ENCODE measurements around the gene CCDC124. TPM values are rescaled to one million over a fixed set of nuclear protein-coding genes. Genes with fewer than 3 reads are reported as not detected.
"Not testable (repeated sequence)": the region's sequence is repeated elsewhere in the genome, so short reads cannot be mapped to it uniquely, and the experiment has no call there.

CCDC124 gene
- total RNA-seq, 2 experiments from 2014 or later = 107 to 118 TPM

DNA sequence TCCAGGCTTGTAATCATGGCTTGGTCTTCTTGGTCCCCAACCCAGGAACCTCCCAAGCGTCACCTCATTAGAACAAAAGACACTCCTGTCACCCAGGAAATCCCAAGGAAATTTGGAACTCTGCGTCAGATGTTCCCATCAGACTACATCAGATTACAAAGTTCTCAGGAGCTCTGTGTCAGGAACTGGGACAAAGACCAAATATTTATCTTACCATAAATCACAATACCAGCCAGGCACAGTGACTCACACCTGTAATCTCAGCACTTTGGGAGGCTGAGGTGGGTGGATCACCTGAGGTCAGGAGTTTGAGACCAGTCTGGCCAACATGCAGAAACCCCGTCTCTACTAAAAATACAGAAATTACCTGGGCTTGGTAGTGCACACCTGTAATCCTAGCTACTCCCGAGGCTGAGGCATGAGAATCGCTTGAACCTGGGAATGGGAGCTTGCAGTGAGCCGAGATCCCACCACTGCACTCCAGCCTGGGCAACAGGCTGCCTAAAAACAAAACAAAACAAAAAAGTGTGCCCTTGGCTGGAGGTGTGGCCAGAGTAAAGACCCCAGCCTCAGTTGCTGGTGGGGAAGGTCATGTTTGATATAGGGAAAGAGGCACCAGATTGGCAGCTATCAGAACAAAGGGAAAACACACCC, 16.7 kb upstream of the CCDC124 start:
- Mint-ChIP-seq H3K36me3 (ENCODE audit: low read depth) (no peaks in the 10 kb centered on the region), H3K27me3 (ENCODE audit: low read depth) (no peaks in the 10 kb centered on the region), H3K4me3 (no peak overlapping the region), H3K4me1 (ENCODE audit: low read depth) (no peaks in the 10 kb centered on the region), H3K27ac (no peak overlapping the region), H3K9me3 (peaks cover 6% of the 10 kb centered on the region)
- intact Hi-C loops (cut with micrococcal nuclease) = no loop called here
- CTCF ChIA-PET = interaction anchor here (0.5 kb wide), 1 partner anchor 58 kb away, joined by 3 read pairs; no protein-coding TSS in a partner anchor
- DNase-seq = no peak

DNA sequence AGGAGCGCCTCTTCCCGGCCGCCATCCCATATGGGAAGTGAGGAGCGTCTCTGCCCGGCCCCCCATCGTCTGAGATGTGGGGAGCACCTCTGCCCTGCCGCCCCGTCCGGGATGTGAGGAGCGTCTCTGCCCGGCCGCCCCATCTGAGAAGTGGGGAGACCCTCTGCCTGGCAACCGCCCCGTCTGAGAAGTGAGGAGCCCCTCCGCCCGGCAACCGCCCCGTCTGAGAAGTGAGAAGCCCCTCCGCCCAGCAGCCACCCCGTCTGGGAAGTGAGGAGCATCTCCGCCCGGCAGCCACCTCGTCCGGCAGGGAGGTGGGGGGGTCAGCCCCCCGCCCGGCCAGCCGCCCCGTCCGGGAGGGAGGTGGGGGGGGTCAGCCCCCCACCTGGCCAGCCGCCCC, 14.7 kb upstream of the CCDC124 start:
- H3K4me1 Mint-ChIP-seq (ENCODE audit: low read depth); intact Hi-C loops (cut with micrococcal nuclease); H3K36me3 Mint-ChIP-seq (ENCODE audit: low read depth); H3K27me3 Mint-ChIP-seq (ENCODE audit: low read depth); H3K27ac Mint-ChIP-seq; H3K4me3 Mint-ChIP-seq; CTCF ChIA-PET; H3K9me3 Mint-ChIP-seq; DNase-seq: not testable (repeated sequence)

DNA sequence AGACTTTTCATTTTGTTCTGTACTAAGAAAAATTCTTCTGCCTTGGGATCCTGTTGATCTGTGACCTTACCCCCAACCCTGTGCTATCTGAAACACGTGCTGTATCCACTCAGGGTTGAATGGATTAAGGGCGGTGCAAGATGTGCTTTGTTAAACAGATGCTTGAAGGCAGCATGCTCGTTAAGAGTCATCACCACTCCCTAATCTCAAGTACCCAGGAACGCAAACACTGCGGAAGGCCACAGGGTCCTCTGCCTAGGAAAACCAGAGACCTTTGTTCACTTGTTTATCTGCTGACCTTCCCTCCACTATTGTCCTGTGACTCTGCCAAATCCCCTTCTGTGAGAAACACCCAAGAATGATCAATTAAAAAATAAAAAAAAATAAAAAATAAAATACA, 13.7 kb upstream of the CCDC124 start:
- H3K4me1 Mint-ChIP-seq (ENCODE audit: low read depth); intact Hi-C loops (cut with micrococcal nuclease); H3K36me3 Mint-ChIP-seq (ENCODE audit: low read depth); H3K4me3 Mint-ChIP-seq; DNase-seq; H3K27me3 Mint-ChIP-seq (ENCODE audit: low read depth); H3K27ac Mint-ChIP-seq; H3K9me3 Mint-ChIP-seq: not testable (repeated sequence)
- CTCF ChIA-PET = interaction anchor here (0.6 kb wide), 1 partner anchor 10 kb away, joined by 3 read pairs; no protein-coding TSS in a partner anchor

DNA sequence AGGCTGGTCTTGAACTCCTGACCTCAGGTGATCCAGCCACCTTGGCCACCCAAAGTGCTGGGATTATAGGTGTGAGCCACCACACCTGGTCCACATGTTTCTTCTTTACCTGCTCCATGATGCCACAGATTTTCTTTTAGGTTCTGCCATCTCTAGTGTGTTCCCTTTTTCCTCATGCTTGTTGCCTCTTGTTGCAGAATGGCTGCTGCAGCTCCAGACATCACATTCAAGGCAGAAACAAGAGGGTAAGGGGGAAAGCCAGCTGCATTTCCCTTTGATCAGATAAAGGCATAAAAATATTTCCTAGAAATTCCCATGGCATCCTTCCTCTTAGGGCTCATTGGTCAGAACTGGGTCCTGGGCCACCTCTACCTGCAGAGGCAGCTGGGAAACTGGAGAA, 12.3 kb upstream of the CCDC124 start:
- H3K4me3 Mint-ChIP-seq = no peak overlapping the region
- no peaks in the 10 kb centered on the region for H3K9me3 Mint-ChIP-seq
- H3K27me3 Mint-ChIP-seq (ENCODE audit: low read depth) = no peaks in the 10 kb centered on the region
- intact Hi-C loops (cut with micrococcal nuclease) = no loop called here
- H3K27ac Mint-ChIP-seq = no peak overlapping the region
- CTCF ChIA-PET = interaction anchor here (0.7 kb wide), 1 partner anchor 12 kb away, joined by 3 read pairs; the partner anchor contains the start of gene CCDC124
- H3K36me3 Mint-ChIP-seq (ENCODE audit: low read depth) = no peaks in the 10 kb centered on the region
- no peaks in the 10 kb centered on the region for H3K4me1 Mint-ChIP-seq (ENCODE audit: low read depth)
- no peak for DNase-seq

DNA sequence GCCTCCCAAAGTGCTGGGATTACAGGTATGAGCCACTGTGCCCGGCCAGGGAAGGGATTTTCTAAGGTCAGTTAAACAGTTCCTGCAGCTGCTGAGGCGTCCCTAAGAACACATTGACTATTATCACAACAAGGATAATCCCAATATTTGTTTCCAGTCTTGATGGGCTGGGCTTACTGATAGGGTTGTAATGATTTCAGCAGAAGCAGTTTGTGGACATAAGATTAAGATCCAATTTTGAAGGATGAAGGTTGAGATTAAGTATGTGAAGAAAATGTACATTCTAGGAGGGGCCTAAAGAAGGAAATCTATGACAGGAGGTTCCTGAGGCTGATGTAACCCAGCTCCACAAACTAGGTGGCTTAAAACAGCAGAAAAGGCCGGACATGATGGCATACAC, 10.7 kb upstream of the CCDC124 start:
- no peak for DNase-seq
- CTCF ChIA-PET = no interaction called here
- H3K4me1 Mint-ChIP-seq (ENCODE audit: low read depth) = no peaks in the 10 kb centered on the region
- no peaks in the 10 kb centered on the region for H3K27me3 Mint-ChIP-seq (ENCODE audit: low read depth)
- no peaks in the 10 kb centered on the region for H3K36me3 Mint-ChIP-seq (ENCODE audit: low read depth)
- no peaks in the 10 kb centered on the region for H3K9me3 Mint-ChIP-seq
- intact Hi-C loops (cut with micrococcal nuclease) = no loop called here
- no peak overlapping the region for H3K4me3 Mint-ChIP-seq
- H3K27ac Mint-ChIP-seq = no peak overlapping the region

DNA sequence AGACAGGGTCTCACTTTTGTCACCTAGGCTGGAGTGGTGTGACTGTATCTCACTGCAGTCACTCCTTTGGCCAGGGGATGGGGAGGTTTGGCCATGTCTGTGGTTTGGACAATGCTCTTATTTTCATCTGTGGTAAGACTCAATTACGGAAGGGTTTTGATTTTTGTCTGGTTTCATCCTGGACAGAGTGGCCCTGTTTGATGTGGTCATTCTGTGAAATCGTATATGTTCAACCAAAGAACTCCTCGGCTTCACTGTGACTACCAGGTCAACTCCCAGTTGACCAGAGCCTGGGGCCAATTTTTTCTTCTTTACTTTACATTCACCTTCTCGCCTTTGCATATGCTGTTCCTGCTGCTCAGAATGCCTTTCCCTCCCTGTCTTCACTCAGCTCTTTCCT, 6.8 kb upstream of the CCDC124 start:
- H3K4me1 Mint-ChIP-seq (ENCODE audit: low read depth) = no peaks in the 10 kb centered on the region

DNA sequence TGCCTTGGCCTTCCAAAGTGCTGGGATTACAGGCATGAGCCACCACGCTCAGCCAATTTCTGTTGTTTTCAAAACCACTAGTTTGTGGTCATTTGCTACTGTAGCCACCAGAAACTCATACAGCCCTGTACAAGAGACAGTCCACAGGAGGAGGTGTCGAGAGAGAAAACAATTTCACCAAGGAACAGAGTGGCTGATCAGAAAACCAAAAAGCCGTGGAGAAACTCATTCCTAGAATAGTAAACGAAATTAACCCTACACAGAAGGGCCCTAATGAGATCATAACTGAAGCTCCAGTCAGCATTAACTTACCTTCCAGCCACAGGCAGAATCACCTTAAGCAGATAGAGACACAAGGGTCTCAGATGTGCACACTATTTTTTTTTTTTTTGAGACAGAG, 3.8 kb upstream of the CCDC124 start:
- H3K4me3 Mint-ChIP-seq = no peak overlapping the region
- no peak for DNase-seq

More for the DNA sequence above, 6.8 kb upstream of the CCDC124 start:
- Mint-ChIP-seq H3K27ac (no peak overlapping the region), H3K36me3 (ENCODE audit: low read depth) (no peaks in the 10 kb centered on the region), H3K27me3 (ENCODE audit: low read depth) (no peaks in the 10 kb centered on the region), H3K4me3 (no peak overlapping the region), H3K9me3 (no peaks in the 10 kb centered on the region)
- no peak for DNase-seq
- CTCF ChIA-PET = interaction anchor here (0.6 to 2.1 kb wide), 3 partner anchors 12 to 399 kb away, joined by 3 to 6 read pairs (median 4); no protein-coding TSS in a partner anchor
- intact Hi-C loops (cut with micrococcal nuclease) = no loop called here

DNA sequence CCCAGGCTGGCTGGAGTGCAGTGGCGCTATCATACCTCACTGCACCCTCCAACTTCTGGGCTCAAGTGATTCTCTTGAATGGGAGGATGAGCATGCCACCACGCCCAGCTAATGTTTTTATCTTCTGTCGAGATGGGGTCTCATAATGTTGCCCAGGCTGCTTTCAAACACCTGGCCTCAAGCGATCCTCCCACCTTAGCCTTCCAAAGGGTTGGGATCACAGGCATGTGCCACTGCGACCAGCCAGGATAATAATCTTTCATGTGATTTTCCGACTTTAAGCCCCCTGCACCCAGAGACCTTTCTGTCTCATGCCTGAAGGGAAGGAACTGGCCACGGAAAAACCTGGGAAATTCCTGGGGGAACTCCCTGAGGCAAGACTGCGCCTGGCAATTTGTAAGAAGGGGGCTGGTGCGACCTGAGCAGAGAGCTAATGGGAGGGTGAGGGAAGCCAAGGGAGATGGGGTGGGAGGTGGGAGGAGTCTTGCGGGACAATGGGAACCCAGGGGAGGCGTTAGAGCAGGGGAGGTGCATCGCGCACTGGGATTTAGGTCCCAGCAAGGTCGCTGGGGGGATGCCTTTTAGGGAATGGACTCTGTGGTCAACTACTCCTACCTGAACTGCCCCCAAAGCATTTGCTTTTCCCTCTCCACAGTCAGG, 1.2 kb upstream of the CCDC124 start:
- Mint-ChIP-seq H3K4me1 (ENCODE audit: low read depth) (peaks cover 19% of the 10 kb centered on the region), H3K36me3 (ENCODE audit: low read depth) (peaks cover 2% of the 10 kb centered on the region), H3K4me3 (peak overlapping the region; percentile 95), H3K9me3 (no peaks in the 10 kb centered on the region), H3K27me3 (ENCODE audit: low read depth) (no peaks in the 10 kb centered on the region), H3K27ac (no peak overlapping the region)
- intact Hi-C loops (cut with micrococcal nuclease) = loop anchor here (1.0 to 5.0 kb wide), 5 partner anchors 59 to 459 kb away; partner anchors contain the start of genes RPL18A and SLC27A1
- peak; percentile 29 for DNase-seq
- CTCF ChIA-PET = interaction anchor here (1.0 to 9.5 kb wide), 9 partner anchors 26 to 77 kb away, joined by 3 to 186 read pairs (median 7); partner anchors contain the start of genes RPL18A and SLC5A5

More for the DNA sequence above, 3.8 kb upstream of the CCDC124 start:
- CTCF ChIA-PET = interaction anchor here (0.6 to 6.3 kb wide), 4 partner anchors 14 to 70 kb away, joined by 3 to 70 read pairs (median 4); partner anchors contain the start of gene RPL18A
- Mint-ChIP-seq H3K9me3 (no peaks in the 10 kb centered on the region), H3K36me3 (ENCODE audit: low read depth) (no peaks in the 10 kb centered on the region), H3K4me1 (ENCODE audit: low read depth) (peaks cover 16% of the 10 kb centered on the region), H3K27ac (no peak overlapping the region), H3K27me3 (ENCODE audit: low read depth) (no peaks in the 10 kb centered on the region)
- intact Hi-C loops (cut with micrococcal nuclease) = no loop called here

DNA sequence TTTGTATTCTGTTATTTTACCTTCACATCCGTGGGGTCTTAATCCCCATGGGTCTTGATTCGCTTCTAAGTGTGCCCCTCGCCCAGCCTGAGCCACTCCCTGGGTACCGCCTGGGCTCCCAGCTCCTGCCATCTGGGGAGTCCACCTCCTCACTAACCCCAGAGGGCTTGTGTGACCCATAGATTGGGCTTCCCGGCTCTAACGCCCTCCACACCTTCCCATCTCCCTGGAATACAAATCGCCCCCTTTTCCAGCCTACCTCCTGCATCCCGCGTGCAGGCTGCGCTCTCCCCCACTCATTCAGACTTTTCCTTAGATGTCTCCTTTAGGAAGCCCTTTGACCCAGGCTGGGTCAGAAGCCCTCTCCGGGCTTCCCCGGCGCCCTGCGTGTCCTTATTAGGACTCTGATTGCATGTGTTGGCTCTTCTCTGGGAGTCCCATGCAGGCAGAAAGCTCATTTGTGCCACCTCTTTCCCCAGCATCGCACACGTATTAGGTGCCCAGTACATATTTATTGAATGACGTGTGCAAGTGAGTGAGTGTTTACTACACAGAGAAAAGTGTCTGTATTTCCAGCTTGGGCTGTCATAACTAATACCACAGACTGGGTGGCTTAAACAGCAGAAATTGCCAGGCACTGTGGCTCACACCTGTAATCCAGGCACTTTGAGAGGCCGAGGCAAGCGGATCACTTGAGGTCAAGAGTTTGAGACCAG, 757 bp downstream of the CCDC124 start:
- DNase-seq = no peak
- Mint-ChIP-seq H3K36me3 (ENCODE audit: low read depth) (peaks cover 6% of the 10 kb centered on the region), H3K27me3 (ENCODE audit: low read depth) (no peaks in the 10 kb centered on the region), H3K27ac (peak overlapping the region; percentile 48), H3K4me3 (peak overlapping the region; percentile 95), H3K4me1 (ENCODE audit: low read depth) (peaks cover 25% of the 10 kb centered on the region), H3K9me3 (no peaks in the 10 kb centered on the region)
- intact Hi-C loops (cut with micrococcal nuclease) = loop anchor here (2.0 to 5.0 kb wide), 2 partner anchors 149 to 461 kb away; partner anchors contain the start of gene SLC27A1
- CTCF ChIA-PET = interaction anchor here (0.6 to 9.5 kb wide), 11 partner anchors 12 to 230 kb away, joined by 3 to 186 read pairs (median 7); partner anchors contain the start of genes RPL18A and SLC5A5

DNA sequence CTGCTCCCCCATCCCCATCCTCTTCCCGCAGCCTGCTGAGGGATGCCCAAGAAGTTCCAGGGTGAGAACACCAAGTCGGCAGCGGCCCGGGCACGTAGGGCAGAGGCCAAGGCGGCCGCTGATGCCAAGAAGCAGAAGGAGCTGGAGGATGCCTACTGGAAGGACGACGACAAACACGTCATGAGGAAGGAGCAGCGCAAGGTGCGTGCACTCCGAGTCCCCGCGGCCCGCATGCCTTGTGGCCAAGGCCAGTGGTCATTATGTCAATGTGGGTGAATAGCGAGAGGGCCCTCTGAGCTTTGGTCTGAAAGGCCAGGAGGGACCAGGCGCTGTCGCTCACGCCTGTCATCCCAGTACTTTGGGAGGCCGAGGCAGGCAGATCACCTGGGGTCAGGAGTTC, 3.6 kb downstream of the CCDC124 start:
- intact Hi-C loops (cut with micrococcal nuclease) = no loop called here
- Mint-ChIP-seq H3K36me3 (ENCODE audit: low read depth) (peaks cover 14% of the 10 kb centered on the region), H3K4me1 (ENCODE audit: low read depth) (peaks cover 24% of the 10 kb centered on the region), H3K4me3 (no peak overlapping the region), H3K9me3 (no peaks in the 10 kb centered on the region), H3K27me3 (ENCODE audit: low read depth) (no peaks in the 10 kb centered on the region), H3K27ac (no peak overlapping the region)
- CTCF ChIA-PET = interaction anchor here (1.0 to 9.5 kb wide), 3 partner anchors 10 to 109 kb away, joined by 3 to 186 read pairs (median 14); no protein-coding TSS in a partner anchor
- DNase-seq = no peak

DNA sequence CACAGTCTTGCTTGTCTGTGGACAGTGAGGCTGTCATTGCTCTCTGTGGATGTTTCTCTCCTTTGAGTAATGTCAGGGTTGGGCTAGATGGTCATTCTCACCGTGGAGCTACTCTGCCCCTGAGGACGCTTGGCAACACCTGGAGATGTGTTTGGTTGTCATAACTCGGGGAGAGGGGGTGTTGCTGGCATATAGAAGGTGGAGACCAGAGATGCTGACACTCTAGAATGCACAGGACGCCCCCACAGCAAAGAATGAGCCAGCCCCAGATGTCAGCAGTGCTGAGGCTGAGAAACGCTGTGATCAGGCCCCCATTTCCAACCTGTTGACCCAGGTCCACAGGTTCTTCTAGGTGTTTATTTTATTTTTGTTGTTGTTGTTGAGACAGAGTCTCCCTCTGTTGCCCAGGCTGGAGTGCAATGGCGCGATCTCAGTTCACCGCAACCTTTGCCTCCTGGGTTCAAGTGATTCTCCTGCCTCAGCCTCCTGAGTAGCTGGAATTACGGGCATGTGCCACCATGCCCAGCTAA, 4.6 kb downstream of the CCDC124 start:
- Mint-ChIP-seq H3K4me3 (no peak overlapping the region), H3K4me1 (ENCODE audit: low read depth) (peaks cover 15% of the 10 kb centered on the region), H3K9me3 (no peaks in the 10 kb centered on the region), H3K27me3 (ENCODE audit: low read depth) (no peaks in the 10 kb centered on the region), H3K27ac (no peak overlapping the region), H3K36me3 (ENCODE audit: low read depth) (peaks cover 19% of the 10 kb centered on the region)
- CTCF ChIA-PET = interaction anchor here (0.9 to 9.5 kb wide), 21 partner anchors 9 to 128 kb away, joined by 3 to 186 read pairs (median 6); partner anchors contain the start of genes RPL18A and SLC5A5
- intact Hi-C loops (cut with micrococcal nuclease) = no loop called here
- DNase-seq = no peak

Data from activated naive CD4-positive, alpha-beta T cell treated with anti-CD3 and anti-CD28 coated beads for 36 hours (primary cell).